Nephron progenitor cell (in vitro differentiated cells): Measurements from ENCODE around the gene PPP1R11.
"Not testable (repeated sequence)": the region's sequence is repeated elsewhere in the genome, so short reads cannot be mapped to it uniquely, and the experiment has no call there.

Source experiments
- DNase-seq: peaks from one replicate; pipeline ENCODE4 v3.0.0; 2021
- H3K27ac Mint-ChIP-seq: 2 replicates; pipeline ENCODE4 v1.8.0; 2021; ENCODE audit warnings: mild to moderate bottlenecking, moderate library complexity, mixed read lengths
- H3K27me3 Mint-ChIP-seq: 2 replicates; pipeline ENCODE4 v1.8.0; 2021; ENCODE audit warnings: mild to moderate bottlenecking, low read depth, mixed read lengths; ENCODE audit not compliant: poor library complexity
- H3K36me3 Mint-ChIP-seq: 2 replicates; pipeline ENCODE4 v1.8.0; 2021; ENCODE audit warnings: low read depth, mixed read lengths
- H3K4me1 Mint-ChIP-seq: 2 replicates; pipeline ENCODE4 v1.8.0; 2021; ENCODE audit warnings: mixed read lengths
- H3K4me3 Mint-ChIP-seq: 2 replicates; pipeline ENCODE4 v1.8.0; 2021; ENCODE audit warnings: mild to moderate bottlenecking, moderate library complexity, mixed read lengths
- H3K9me3 Mint-ChIP-seq: 2 replicates; pipeline ENCODE4 v1.8.0; 2021; ENCODE audit warnings: mild to moderate bottlenecking, moderate library complexity, mixed read lengths
- CTCF ChIP-seq: fragments of 200-600 bp; sonication (generic); IDR thresholded peaks from 2 replicates; pipeline ENCODE4 v1.5.0; 2021; ENCODE audit warnings: antibody characterized with exemption

Gene PPP1R11

GRCh38 chr6:30066577-30067459 lies at the start of gene PPP1R11:
PPP1R11 (plus strand) TSS chr6:30067198; CDS start chr6:30067411, 213 bp downstream.
- DNase-seq: peak; percentile 90
- Mint-ChIP-seq H3K4me1 (peaks cover 55% of the 10 kb centered on the region), H3K36me3 (peaks cover 52% of the 10 kb centered on the region), H3K27me3 (peaks cover 40% of the 10 kb centered on the region), H3K4me3 (peak within 1 kb of the TSS; percentile 94), H3K27ac (peak within 1 kb of the TSS; percentile 99), H3K9me3 (peaks cover 6% of the 10 kb centered on the region)
- TF ChIP-seq CTCF: no peak

GRCh38 chr6:30019819-30020218 lies 47.2 kb upstream of the PPP1R11 start:
- H3K36me3 Mint-ChIP-seq: peaks cover 11% of the 10 kb centered on the region
- DNase-seq: no peak

GRCh38 chr6:30020626-30021025 lies 46.4 kb upstream of the PPP1R11 start:
- Mint-ChIP-seq H3K4me1 (peaks cover under 1% of the 10 kb centered on the region), H3K27ac (no peak overlapping the region), H3K9me3 (no peaks in the 10 kb centered on the region), H3K27me3 (no peaks in the 10 kb centered on the region), H3K4me3 (no peak overlapping the region), H3K36me3 (peaks cover 11% of the 10 kb centered on the region)
- DNase-seq: no peak
- TF ChIP-seq CTCF: no peak

More at GRCh38 chr6:30019819-30020218, 47.2 kb upstream of the PPP1R11 start:
- Mint-ChIP-seq H3K27me3 (no peaks in the 10 kb centered on the region), H3K4me1 (no peaks in the 10 kb centered on the region), H3K9me3 (no peaks in the 10 kb centered on the region), H3K27ac (no peak overlapping the region), H3K4me3 (no peak overlapping the region)
- TF ChIP-seq CTCF: no peak

GRCh38 chr6:30022189-30022588 lies 44.8 kb upstream of the PPP1R11 start:
- no peak for TF ChIP-seq CTCF
- no peak overlapping the region for H3K4me3 Mint-ChIP-seq
- no peaks in the 10 kb centered on the region for H3K9me3 Mint-ChIP-seq
- peaks cover 9% of the 10 kb centered on the region for H3K4me1 Mint-ChIP-seq
- H3K27me3 Mint-ChIP-seq: no peaks in the 10 kb centered on the region
- H3K36me3 Mint-ChIP-seq: peaks cover 20% of the 10 kb centered on the region
- no peak overlapping the region for H3K27ac Mint-ChIP-seq
- no peak for DNase-seq

GRCh38 chr6:30022712-30023111 lies 44.3 kb upstream of the PPP1R11 start:
- H3K27me3 Mint-ChIP-seq, H3K9me3 Mint-ChIP-seq, H3K4me1 Mint-ChIP-seq, H3K4me3 Mint-ChIP-seq, DNase-seq, H3K27ac Mint-ChIP-seq: not testable (repeated sequence)
- H3K36me3 Mint-ChIP-seq: peaks cover 24% of the 10 kb centered on the region

- H3K4me3 Mint-ChIP-seq: no peak overlapping the region
- peaks cover 28% of the 10 kb centered on the region for H3K36me3 Mint-ChIP-seq
- H3K27me3 Mint-ChIP-seq: no peaks in the 10 kb centered on the region
- no peak for TF ChIP-seq CTCF
- no peak overlapping the region for H3K27ac Mint-ChIP-seq
- H3K9me3 Mint-ChIP-seq: no peaks in the 10 kb centered on the region
- no peak for DNase-seq
- peaks cover 9% of the 10 kb centered on the region for H3K4me1 Mint-ChIP-seq
Measured at GRCh38 chr6:30025186-30025585, 41.8 kb upstream of the PPP1R11 start.
